Neural progenitor cell (in vitro differentiated cells): ENCODE measurements around the gene MAST2. TPM values are rescaled to one million over a fixed set of nuclear protein-coding genes. Genes with fewer than 3 reads are reported as not detected.

Experiments used
- DNase-seq: peaks from one replicate; pipeline ENCODE4 v3.0.0-alpha.2; 2016; ENCODE audit warnings: low spot score
- H2AFZ ChIP-seq: fragments of 200-600 bp; sonication (generic); replicated peaks from 2 replicates; pipeline ENCODE4 v1.6.1; 2016; ENCODE audit warnings: antibody characterized with exemption
- H3F3A ChIP-seq: fragments of 200-600 bp; sonication (generic); 2 replicates; pipeline ENCODE4 v1.6.1; 2016; ENCODE audit warnings: antibody characterized with exemption, low read depth
- H3K27ac ChIP-seq: fragments of 200-600 bp; sonication (generic); 2 replicates; pipeline ENCODE4 v1.5.1; 2016; ENCODE audit warnings: mild to moderate bottlenecking
- H3K27me3 ChIP-seq: fragments of 200-600 bp; sonication (generic); 2 replicates; pipeline ENCODE4 v1.6.1; 2016; ENCODE audit warnings: mild to moderate bottlenecking, moderate library complexity
- H3K36me3 ChIP-seq: fragments of 200-600 bp; sonication (generic); 2 replicates; pipeline ENCODE4 v1.5.1; 2016
- H3K4me1 ChIP-seq: fragments of 200-600 bp; sonication (generic); 2 replicates; pipeline ENCODE4 v1.6.1; 2016; ENCODE audit warnings: mixed run types
- H3K4me2 ChIP-seq: fragments of 200-600 bp; sonication (generic); 2 replicates; pipeline ENCODE4 v1.6.1; 2016
- H3K4me3 ChIP-seq: fragments of 200-600 bp; sonication (generic); 2 replicates; pipeline ENCODE4 v1.5.1; 2016
- H3K79me2 ChIP-seq: fragments of 200-600 bp; sonication (generic); 2 replicates; pipeline ENCODE4 v1.6.1; 2016; ENCODE audit warnings: low read depth
- H3K9ac ChIP-seq: fragments of 200-600 bp; sonication (generic); 2 replicates; pipeline ENCODE4 v1.6.1; 2016
- H3K9me3 ChIP-seq: fragments of 200-600 bp; sonication (generic); 2 replicates; pipeline ENCODE4 v1.5.1; 2016; ENCODE audit warnings: low read depth
- H4K20me1 ChIP-seq: fragments of 200-600 bp; sonication (generic); 2 replicates; pipeline ENCODE4 v1.6.1; 2016; ENCODE audit warnings: low read depth
- H3K27ac Mint-ChIP-seq: 3 replicates; pipeline ENCODE4 v1.8.0; 2021; ENCODE audit warnings: mixed read lengths
- H3K27me3 Mint-ChIP-seq: 2 replicates; pipeline ENCODE4 v1.8.0; 2022; ENCODE audit warnings: low read depth, mild to moderate bottlenecking, inconsistent platforms, moderate library complexity, mixed read lengths; ENCODE audit not compliant: insufficient read depth
- H3K36me3 Mint-ChIP-seq: 3 replicates; pipeline ENCODE4 v1.8.0; 2021; ENCODE audit warnings: mixed read lengths
- H3K4me1 Mint-ChIP-seq: 3 replicates; pipeline ENCODE4 v1.8.0; 2021; ENCODE audit warnings: mixed read lengths
- H3K4me3 Mint-ChIP-seq: 3 replicates; pipeline ENCODE4 v1.8.0; 2021; ENCODE audit warnings: mild to moderate bottlenecking, moderate library complexity, mixed read lengths
- H3K9me3 Mint-ChIP-seq: 3 replicates; pipeline ENCODE4 v1.8.0; 2020; ENCODE audit warnings: mixed read lengths
- CTCF ChIP-seq: fragments of 200-600 bp; sonication (generic); IDR thresholded peaks from 2 replicates; pipeline ENCODE4 v1.5.1; 2017; ENCODE audit warnings: antibody characterized with exemption, mild to moderate bottlenecking
- EZH2 ChIP-seq: fragments of 200-600 bp; sonication (generic); IDR thresholded peaks from 2 replicates; pipeline ENCODE4 v1.6.1; 2017; ENCODE audit warnings: antibody characterized with exemption, mild to moderate bottlenecking, moderate library complexity
- EZH2phosphoT487 ChIP-seq: fragments of 200-600 bp; sonication (generic); IDR thresholded peaks from 2 replicates; pipeline ENCODE4 v1.6.1; 2017; ENCODE audit warnings: antibody characterized with exemption
- total RNA-seq: library from RNA; depleted of rRNA; stranded (reverse); fragments of >200 nt; gene quantifications from 2 replicates; pipeline ENCODE4 v1.2.3, GENCODE V29; 2015; ENCODE audit warnings: low replicate concordance

Gene MAST2
- total RNA-seq, 1 donor from 2014 or later, result 5.5 TPM

- TF ChIP-seq CTCF (no peak), EZH2 (no peak), EZH2phosphoT487 (no peak)
- DNase-seq, result no peak
- Histone ChIP-seq H2AFZ (no peak overlapping the region), H3F3A (no peaks in the 10 kb centered on the region), H3K4me2 (no peak overlapping the region), H3K9ac (no peak overlapping the region), H4K20me1 (no peaks in the 10 kb centered on the region), H3K36me3 (peaks cover 8% of the 10 kb centered on the region), H3K79me2 (no peaks in the 10 kb centered on the region), H3K4me1 (no peaks in the 10 kb centered on the region), H3K9me3 (peaks cover 12% of the 10 kb centered on the region), H3K27me3 (no peaks in the 10 kb centered on the region), H3K27ac (no peak overlapping the region), H3K4me3 (no peak overlapping the region)
- Mint-ChIP-seq H3K27me3 (no peaks in the 10 kb centered on the region), H3K27ac (no peak overlapping the region), H3K36me3 (peaks cover 13% of the 10 kb centered on the region), H3K4me3 (no peak overlapping the region), H3K9me3 (peaks cover 19% of the 10 kb centered on the region), H3K4me1 (no peaks in the 10 kb centered on the region)
Observed at GRCh38 chr1:45994423-45994822, 191.0 kb downstream of the MAST2 start.

GRCh38 chr1:45995298-45995697 lies 191.9 kb downstream of the MAST2 start:
- peaks cover 12% of the 10 kb centered on the region for H3K9me3 ChIP-seq
- H3K27me3 ChIP-seq, result no peaks in the 10 kb centered on the region
- Mint-ChIP-seq H3K27me3 (no peaks in the 10 kb centered on the region), H3K9me3 (peaks cover 17% of the 10 kb centered on the region), H3K36me3 (peaks cover 14% of the 10 kb centered on the region), H3K4me3 (no peak overlapping the region), H3K27ac (no peak overlapping the region), H3K4me1 (no peaks in the 10 kb centered on the region)
- no peak for DNase-seq
- H4K20me1 ChIP-seq, result no peaks in the 10 kb centered on the region
- no peak overlapping the region for H2AFZ ChIP-seq
- no peak overlapping the region for H3K4me3 ChIP-seq
- H3K4me1 ChIP-seq, result no peaks in the 10 kb centered on the region
- no peak overlapping the region for H3K4me2 ChIP-seq
- no peak overlapping the region for H3K9ac ChIP-seq
- TF ChIP-seq CTCF (no peak), EZH2 (no peak), EZH2phosphoT487 (no peak)
- peaks cover 8% of the 10 kb centered on the region for H3K36me3 ChIP-seq
- H3F3A ChIP-seq, result no peaks in the 10 kb centered on the region
- no peak overlapping the region for H3K27ac ChIP-seq
- H3K79me2 ChIP-seq, result no peaks in the 10 kb centered on the region

GRCh38 chr1:45998020-45998617 lies 194.7 kb downstream of the MAST2 start:
- Mint-ChIP-seq H3K36me3 (peaks cover 7% of the 10 kb centered on the region), H3K4me1 (no peaks in the 10 kb centered on the region), H3K27me3 (no peaks in the 10 kb centered on the region), H3K9me3 (no peaks in the 10 kb centered on the region), H3K4me3 (no peak overlapping the region), H3K27ac (no peak overlapping the region)
- H3K9me3 ChIP-seq, result no peaks in the 10 kb centered on the region
- no peaks in the 10 kb centered on the region for H3K79me2 ChIP-seq
- no peaks in the 10 kb centered on the region for H4K20me1 ChIP-seq
- no peak overlapping the region for H2AFZ ChIP-seq
- H3F3A ChIP-seq, result no peaks in the 10 kb centered on the region
- no peaks in the 10 kb centered on the region for H3K27me3 ChIP-seq
- no peak overlapping the region for H3K4me2 ChIP-seq
- H3K36me3 ChIP-seq, result no peaks in the 10 kb centered on the region
- H3K4me1 ChIP-seq, result no peaks in the 10 kb centered on the region
- H3K27ac ChIP-seq, result no peak overlapping the region
- no peak overlapping the region for H3K4me3 ChIP-seq
- H3K9ac ChIP-seq, result no peak overlapping the region
- TF ChIP-seq EZH2 (no peak), EZH2phosphoT487 (no peak), CTCF (no peak)
- no peak for DNase-seq
